GM23338 (cell line): Measurements from ENCODE around the gene U2AF1.
"Not testable (repeated sequence)": the region's sequence is repeated elsewhere in the genome, so short reads cannot be mapped to it uniquely, and the experiment has no call there.

ENCODE experiments used
- CREB1 ChIP-seq: fragments of 250-450 bp; sonication (Bioruptor Pico); IDR thresholded peaks from 2 replicates; pipeline ENCODE4 v1.5.0; 2020; ENCODE audit warnings: low read depth, mild to moderate bottlenecking, moderate library complexity
- EZH2 ChIP-seq: fragments of 200-600 bp; sonication (generic); IDR thresholded peaks from one replicate; pipeline ENCODE4 v1.8.0; 2017; ENCODE audit warnings: antibody characterized with exemption, mild to moderate bottlenecking, low read depth; ENCODE audit not compliant: unreplicated experiment
- EZH2phosphoT487 ChIP-seq: fragments of 200-600 bp; sonication (generic); IDR thresholded peaks from one replicate; pipeline ENCODE4 v1.8.1; 2018; ENCODE audit warnings: antibody characterized with exemption; ENCODE audit not compliant: unreplicated experiment
- JUNB ChIP-seq: IDR thresholded peaks from one replicate; pipeline ENCODE4 v1.6.1; 2016; ENCODE audit warnings: antibody characterized with exemption; ENCODE audit not compliant: unreplicated experiment
- NANOG ChIP-seq: IDR thresholded peaks from 2 replicates; pipeline ENCODE4 v1.6.1; 2016; ENCODE audit warnings: antibody characterized with exemption, borderline replicate concordance
- POLR2AphosphoS5 ChIP-seq: IDR thresholded peaks from 2 replicates; pipeline ENCODE4 v1.6.1; 2016; ENCODE audit warnings: antibody characterized with exemption, low read depth
- STAT1 ChIP-seq: IDR thresholded peaks from one replicate; pipeline ENCODE4 v1.6.1; 2016; ENCODE audit warnings: antibody characterized with exemption; ENCODE audit not compliant: unreplicated experiment
- ZNF114 ChIP-seq: fragments of 250-450 bp; sonication (Bioruptor Pico); IDR thresholded peaks from 2 replicates; pipeline ENCODE4 v1.5.0; 2020; ENCODE audit warnings: mild to moderate bottlenecking, moderate library complexity
- ZNF331 ChIP-seq: fragments of 250-450 bp; sonication (Bioruptor Pico); IDR thresholded peaks from 2 replicates; pipeline ENCODE4 v1.5.0; 2020; ENCODE audit warnings: low read depth, mild to moderate bottlenecking, moderate library complexity
- TF ChIP-seq, protein P1 (sequence below), 2 experiments: fragments of 200-600 bp in 1 of 2; sonication (generic) in 1 of 2; conservative IDR thresholded peaks; 2 replicates each; pipeline versions ENCODE4 v1.5.1 to v1.6.1; 2016 to 2017; ENCODE audit warnings: antibody characterized with exemption in 2 of 2, low read depth in 2 of 2, mild to moderate bottlenecking in 2 of 2, moderate library complexity in 1 of 2
- TF ChIP-seq, protein P2 (sequence below): IDR thresholded peaks from one replicate; pipeline ENCODE4 v1.6.1; 2018; ENCODE audit warnings: antibody characterized with exemption; ENCODE audit not compliant: unreplicated experiment
- TF ChIP-seq, protein P3 (sequence below): IDR thresholded peaks from 2 replicates; pipeline ENCODE4 v1.6.1; 2016; ENCODE audit warnings: antibody characterized with exemption

DNA sequence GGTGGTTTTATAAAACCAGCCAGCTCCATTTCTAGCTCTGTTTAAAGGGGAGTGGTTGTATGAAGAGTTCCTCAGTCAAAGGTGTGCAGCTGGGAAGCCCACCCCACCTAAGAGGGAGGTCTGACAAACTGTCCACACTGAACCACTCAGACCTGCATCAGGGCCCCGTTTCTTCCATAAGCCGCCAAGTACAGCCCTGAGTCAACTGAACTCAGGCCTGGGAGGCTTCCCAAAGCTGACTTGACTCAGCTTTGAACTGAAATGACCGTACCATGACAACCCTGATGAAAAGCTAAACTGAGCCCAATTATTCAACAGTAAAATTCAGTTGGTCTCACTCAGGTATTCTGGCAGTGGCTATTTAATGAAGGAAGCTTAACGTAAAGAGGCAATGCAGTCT lies 5.1 kb downstream of the U2AF1 start:
- TF ChIP-seq, protein P1, sequence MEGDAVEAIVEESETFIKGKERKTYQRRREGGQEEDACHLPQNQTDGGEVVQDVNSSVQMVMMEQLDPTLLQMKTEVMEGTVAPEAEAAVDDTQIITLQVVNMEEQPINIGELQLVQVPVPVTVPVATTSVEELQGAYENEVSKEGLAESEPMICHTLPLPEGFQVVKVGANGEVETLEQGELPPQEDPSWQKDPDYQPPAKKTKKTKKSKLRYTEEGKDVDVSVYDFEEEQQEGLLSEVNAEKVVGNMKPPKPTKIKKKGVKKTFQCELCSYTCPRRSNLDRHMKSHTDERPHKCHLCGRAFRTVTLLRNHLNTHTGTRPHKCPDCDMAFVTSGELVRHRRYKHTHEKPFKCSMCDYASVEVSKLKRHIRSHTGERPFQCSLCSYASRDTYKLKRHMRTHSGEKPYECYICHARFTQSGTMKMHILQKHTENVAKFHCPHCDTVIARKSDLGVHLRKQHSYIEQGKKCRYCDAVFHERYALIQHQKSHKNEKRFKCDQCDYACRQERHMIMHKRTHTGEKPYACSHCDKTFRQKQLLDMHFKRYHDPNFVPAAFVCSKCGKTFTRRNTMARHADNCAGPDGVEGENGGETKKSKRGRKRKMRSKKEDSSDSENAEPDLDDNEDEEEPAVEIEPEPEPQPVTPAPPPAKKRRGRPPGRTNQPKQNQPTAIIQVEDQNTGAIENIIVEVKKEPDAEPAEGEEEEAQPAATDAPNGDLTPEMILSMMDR (conservative IDR thresholded peaks at IDR 0.05; ENCODE audit: low read depth in 2 of 2), result not testable (repeated sequence)
- TF ChIP-seq POLR2AphosphoS5; EZH2; EZH2phosphoT487; CREB1 (CRISPR knock-in tag); NANOG; JUNB; STAT1; ZNF331 (CRISPR knock-in tag); ZNF114 (CRISPR knock-in tag): not testable (repeated sequence)
- TF ChIP-seq, protein P2, sequence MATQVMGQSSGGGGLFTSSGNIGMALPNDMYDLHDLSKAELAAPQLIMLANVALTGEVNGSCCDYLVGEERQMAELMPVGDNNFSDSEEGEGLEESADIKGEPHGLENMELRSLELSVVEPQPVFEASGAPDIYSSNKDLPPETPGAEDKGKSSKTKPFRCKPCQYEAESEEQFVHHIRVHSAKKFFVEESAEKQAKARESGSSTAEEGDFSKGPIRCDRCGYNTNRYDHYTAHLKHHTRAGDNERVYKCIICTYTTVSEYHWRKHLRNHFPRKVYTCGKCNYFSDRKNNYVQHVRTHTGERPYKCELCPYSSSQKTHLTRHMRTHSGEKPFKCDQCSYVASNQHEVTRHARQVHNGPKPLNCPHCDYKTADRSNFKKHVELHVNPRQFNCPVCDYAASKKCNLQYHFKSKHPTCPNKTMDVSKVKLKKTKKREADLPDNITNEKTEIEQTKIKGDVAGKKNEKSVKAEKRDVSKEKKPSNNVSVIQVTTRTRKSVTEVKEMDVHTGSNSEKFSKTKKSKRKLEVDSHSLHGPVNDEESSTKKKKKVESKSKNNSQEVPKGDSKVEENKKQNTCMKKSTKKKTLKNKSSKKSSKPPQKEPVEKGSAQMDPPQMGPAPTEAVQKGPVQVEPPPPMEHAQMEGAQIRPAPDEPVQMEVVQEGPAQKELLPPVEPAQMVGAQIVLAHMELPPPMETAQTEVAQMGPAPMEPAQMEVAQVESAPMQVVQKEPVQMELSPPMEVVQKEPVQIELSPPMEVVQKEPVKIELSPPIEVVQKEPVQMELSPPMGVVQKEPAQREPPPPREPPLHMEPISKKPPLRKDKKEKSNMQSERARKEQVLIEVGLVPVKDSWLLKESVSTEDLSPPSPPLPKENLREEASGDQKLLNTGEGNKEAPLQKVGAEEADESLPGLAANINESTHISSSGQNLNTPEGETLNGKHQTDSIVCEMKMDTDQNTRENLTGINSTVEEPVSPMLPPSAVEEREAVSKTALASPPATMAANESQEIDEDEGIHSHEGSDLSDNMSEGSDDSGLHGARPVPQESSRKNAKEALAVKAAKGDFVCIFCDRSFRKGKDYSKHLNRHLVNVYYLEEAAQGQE, result not testable (repeated sequence)
- TF ChIP-seq, protein P3, sequence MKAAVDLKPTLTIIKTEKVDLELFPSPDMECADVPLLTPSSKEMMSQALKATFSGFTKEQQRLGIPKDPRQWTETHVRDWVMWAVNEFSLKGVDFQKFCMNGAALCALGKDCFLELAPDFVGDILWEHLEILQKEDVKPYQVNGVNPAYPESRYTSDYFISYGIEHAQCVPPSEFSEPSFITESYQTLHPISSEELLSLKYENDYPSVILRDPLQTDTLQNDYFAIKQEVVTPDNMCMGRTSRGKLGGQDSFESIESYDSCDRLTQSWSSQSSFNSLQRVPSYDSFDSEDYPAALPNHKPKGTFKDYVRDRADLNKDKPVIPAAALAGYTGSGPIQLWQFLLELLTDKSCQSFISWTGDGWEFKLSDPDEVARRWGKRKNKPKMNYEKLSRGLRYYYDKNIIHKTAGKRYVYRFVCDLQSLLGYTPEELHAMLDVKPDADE, result not testable (repeated sequence)
